GM10266 (cell line): ENCODE measurements around the gene USP28.
"Not testable (repeated sequence)": the region's sequence is repeated elsewhere in the genome, so short reads cannot be mapped to it uniquely, and the experiment has no call there.

Experiments used
- DNase-seq: peaks from one replicate; pipeline ENCODE4 v3.0.0; 2012; ENCODE audit errors: extremely low spot score
- TF ChIP-seq, protein P1 (sequence below): IDR thresholded peaks from 2 replicates; pipeline ENCODE4 v1.5.1; 2012; ENCODE audit warnings: mild to moderate bottlenecking, low read depth; ENCODE audit not compliant: control insufficient read depth, insufficient read depth; ENCODE audit errors: missing control alignments

The USP28 gene

DNA sequence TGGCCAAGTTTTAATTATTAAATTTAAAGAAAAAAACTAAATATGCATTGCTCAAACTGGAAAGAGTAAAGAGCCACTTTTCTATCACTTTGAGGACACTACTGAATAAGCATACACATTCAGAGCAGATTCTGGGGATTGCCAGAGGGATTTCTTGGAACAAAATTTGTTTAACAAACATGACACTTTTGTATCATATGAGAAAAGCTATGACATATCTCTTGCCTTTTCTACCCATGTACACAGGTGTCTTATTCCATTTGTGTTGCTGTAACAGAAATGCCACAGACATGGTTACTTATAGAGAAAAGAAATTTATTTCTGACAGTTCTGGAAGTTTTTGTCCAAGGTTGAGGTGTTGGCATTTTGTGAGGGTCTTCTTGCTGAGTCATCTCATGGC lies 13.5 kb upstream of the USP28 start:
- TF ChIP-seq, protein P1, sequence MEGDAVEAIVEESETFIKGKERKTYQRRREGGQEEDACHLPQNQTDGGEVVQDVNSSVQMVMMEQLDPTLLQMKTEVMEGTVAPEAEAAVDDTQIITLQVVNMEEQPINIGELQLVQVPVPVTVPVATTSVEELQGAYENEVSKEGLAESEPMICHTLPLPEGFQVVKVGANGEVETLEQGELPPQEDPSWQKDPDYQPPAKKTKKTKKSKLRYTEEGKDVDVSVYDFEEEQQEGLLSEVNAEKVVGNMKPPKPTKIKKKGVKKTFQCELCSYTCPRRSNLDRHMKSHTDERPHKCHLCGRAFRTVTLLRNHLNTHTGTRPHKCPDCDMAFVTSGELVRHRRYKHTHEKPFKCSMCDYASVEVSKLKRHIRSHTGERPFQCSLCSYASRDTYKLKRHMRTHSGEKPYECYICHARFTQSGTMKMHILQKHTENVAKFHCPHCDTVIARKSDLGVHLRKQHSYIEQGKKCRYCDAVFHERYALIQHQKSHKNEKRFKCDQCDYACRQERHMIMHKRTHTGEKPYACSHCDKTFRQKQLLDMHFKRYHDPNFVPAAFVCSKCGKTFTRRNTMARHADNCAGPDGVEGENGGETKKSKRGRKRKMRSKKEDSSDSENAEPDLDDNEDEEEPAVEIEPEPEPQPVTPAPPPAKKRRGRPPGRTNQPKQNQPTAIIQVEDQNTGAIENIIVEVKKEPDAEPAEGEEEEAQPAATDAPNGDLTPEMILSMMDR: no peak
- DNase-seq: no peak

DNA sequence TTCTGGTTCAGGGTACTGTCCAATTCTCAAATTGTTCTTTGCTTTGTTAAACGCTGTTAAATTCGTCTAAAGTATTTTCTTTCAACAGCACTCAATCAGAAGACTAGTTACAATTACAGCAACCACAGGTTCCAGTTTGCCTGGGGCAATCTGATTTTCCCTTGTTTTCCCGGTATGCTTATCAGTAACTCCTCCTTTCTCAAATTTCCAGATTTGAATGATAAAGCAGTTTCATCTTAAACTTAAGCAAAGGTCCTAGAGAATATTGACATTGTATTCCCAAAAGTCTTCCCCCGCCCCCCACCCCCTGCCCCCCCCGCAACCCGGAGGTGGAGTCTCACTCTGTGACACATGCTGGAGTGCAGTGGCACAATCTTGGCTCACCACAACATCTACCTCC lies 10.5 kb upstream of the USP28 start:
- TF ChIP-seq, protein P1: no peak
- no peak for DNase-seq

DNA sequence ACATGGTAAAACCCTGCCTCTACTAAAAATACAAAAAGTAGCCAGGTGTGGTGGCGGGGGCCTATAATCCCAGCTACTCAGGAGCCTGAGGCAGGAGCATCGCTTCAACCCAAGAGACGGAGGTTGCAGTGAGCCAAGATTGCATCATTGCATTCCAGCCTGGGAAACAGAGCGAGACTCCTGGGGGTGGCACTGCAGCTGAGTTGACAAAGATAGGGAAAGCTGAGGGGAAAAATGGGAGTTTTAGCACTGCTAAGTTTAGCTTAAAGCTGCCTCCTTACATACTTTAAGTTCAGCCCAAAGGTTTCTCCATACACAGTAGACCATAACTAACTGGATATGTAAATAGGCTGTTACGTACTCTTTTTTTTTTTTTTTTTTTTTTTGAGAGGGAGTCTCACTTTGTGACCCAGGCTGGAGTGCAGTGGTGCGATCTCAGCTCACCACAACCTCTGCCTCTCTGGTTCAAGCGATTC lies 9.0 kb upstream of the USP28 start:
- TF ChIP-seq, protein P1: no peak
- DNase-seq: no peak

DNA sequence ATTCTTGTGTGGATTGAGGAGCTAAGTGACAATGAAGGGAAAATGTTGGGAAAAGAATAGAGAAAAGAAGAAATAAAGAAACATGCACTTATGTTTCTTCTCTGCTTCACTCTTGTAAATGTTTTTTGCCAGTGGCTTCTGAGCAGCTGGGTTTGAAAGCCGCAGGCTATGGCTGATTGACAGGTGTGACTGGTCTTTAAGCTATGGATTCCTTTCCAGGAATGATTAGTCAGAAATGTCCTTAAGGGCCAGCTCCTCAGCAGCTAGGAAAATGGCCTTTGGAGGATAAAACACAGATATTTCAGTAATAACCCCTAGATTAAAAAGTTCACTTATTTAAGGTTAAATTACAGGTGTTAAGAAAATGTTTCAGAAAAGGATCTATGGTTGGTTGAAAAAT lies 6.5 kb upstream of the USP28 start:
- TF ChIP-seq, protein P1: no peak
- no peak for DNase-seq

DNA sequence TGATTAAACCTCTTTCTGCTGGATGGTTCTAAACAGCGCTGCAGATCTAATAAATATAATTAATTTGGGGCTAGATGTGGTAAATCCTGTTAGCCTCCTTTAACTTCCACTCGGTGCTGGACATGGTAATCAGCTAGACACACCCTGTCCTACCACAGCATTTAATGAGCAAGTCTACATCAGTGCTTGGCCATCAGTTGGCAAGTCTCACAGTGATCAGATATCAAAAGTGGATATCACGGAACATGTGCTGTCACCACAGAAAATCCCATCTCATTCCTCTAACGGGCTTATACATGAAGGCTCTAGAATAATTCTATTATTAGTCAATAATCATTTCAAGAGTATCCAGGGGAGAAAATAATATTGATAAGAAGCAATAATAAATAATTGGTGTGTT lies 5.6 kb upstream of the USP28 start:
- TF ChIP-seq, protein P1: no peak
- no peak for DNase-seq

DNA sequence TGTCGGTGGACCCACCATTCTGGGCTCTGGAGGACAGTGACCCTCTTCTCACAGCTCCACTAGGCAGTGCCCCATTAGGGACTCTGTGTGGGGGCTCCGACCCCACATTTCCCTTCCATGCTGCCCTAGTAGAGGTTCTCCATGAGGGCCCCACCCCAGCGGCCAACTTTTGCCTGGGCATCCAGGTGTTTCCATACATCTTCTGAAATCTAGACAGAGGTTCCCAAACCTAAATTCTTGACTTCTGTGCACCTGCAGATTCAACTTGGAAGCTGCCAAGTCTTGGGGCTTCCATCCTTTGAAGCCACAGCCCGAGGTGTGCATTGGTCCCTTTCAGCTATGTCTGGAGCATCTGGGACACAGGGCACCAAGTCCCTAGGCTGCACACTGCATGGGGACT lies 4.1 kb upstream of the USP28 start:
- not testable (repeated sequence) for DNase-seq

DNA sequence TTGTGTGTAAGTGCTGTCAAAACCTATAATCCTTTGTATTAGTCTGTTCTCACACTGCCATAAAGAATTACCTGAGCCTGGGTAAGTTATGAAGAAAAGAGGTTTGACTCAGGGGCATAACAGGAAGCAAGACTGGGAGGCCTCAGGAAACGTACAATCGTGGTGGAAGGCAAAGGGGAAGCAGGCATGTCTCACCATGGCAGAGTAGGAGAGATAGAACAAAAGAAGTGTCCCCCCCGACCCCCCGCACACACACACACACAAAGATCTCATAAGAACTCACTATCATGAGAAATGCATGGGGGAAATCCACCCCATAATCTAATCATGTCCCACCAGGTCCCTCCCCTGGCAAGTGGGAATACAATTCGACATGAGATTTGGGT lies 2.3 kb upstream of the USP28 start:
- no peak for DNase-seq
- TF ChIP-seq, protein P1: no peak
